ENCODE measurements around the gene EPPIN.

Gene EPPIN

DNA sequence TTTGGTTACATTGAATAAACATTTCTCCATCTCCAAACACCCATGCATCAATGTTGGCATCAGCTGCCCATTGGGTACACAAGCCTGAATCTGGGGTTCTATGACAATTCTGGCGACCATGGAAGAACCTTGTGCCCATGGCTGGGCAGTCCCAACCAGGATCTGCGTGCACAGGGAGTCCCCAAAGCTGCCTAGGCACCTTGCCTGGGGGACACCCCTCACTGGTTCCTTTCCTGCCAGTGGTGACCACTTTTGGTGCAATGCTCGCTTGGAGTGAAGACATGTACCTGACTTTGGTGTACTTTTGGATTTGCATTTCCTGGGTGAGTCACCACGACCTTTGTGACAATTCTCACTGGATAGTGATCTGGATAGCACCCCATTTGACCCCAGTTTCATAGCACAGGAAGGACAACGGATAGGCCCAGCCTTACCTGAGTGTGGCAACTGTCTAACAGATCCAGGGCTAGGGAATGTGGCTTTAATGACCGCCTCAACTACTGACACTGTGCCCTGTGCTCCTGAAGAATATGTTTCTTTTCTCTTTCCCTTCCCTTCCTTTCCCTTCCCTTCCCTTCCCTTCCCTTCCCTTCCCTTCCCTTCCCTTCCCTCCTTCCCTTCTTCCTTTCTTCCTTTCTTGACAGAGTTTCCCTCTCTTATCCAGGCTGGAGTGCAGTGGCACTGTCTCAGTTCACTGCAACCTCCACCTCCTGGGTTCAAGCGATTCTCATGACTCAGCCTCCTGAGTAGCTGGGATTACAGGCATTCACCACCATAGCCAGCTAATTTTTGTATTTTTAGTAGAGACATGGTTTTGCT lies 38.9 kb downstream of the EPPIN start:
- TF ChIP-seq, protein P1, sequence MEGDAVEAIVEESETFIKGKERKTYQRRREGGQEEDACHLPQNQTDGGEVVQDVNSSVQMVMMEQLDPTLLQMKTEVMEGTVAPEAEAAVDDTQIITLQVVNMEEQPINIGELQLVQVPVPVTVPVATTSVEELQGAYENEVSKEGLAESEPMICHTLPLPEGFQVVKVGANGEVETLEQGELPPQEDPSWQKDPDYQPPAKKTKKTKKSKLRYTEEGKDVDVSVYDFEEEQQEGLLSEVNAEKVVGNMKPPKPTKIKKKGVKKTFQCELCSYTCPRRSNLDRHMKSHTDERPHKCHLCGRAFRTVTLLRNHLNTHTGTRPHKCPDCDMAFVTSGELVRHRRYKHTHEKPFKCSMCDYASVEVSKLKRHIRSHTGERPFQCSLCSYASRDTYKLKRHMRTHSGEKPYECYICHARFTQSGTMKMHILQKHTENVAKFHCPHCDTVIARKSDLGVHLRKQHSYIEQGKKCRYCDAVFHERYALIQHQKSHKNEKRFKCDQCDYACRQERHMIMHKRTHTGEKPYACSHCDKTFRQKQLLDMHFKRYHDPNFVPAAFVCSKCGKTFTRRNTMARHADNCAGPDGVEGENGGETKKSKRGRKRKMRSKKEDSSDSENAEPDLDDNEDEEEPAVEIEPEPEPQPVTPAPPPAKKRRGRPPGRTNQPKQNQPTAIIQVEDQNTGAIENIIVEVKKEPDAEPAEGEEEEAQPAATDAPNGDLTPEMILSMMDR (IDR thresholded peaks at IDR 0.05), result no peak
- no peaks in the 10 kb centered on the region for H3K36me3 Mint-ChIP-seq (ENCODE audit: low read depth)
- H3K9me3 Mint-ChIP-seq, result no peaks in the 10 kb centered on the region
- H3K4me1 Mint-ChIP-seq, result peaks cover 22% of the 10 kb centered on the region
- H3K27me3 Mint-ChIP-seq (ENCODE audit: low read depth, poor library complexity), result peaks cover 14% of the 10 kb centered on the region
- DNase-seq, result no peak
- no peak overlapping the region for H3K27ac Mint-ChIP-seq
- H3K4me3 Mint-ChIP-seq, result no peak overlapping the region

DNA sequence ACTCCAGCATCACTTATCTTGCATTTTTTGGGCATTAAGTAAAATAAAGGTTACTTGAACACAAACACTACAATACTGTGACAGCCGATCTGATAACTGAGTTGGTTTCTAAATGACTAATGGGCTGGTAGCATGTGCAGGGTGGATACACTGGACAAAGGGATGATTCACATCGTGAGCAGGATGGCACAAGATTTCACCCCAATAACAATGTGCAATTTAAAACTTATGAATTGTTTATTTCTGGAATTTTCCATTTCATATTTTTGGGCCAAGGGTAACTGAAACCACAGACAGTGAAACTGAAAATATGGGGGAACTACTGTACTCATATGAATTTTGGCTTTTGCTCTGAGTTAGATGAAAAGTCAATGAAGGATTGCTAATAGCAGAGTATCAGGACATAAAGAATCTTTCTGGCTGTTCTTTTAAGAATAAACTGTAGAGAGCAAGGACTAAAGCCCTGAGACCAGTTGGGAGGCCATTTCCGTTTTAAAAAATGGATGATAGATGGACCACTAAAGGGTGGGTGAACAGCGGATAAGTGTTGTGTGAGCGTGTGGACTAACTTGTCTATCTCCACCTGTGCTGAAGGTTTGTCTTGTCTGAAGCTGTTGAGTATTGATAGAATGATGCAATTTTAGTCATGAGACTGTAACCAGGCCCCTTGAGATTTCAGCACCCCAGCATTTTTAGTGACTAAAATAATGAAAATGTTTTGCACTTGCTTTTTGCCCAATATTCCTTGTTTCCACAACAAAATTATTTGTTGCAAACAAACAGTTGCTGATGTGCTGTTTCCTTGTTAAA lies 40.0 kb downstream of the EPPIN start:
- DNase-seq, result no peak
- H3K9me3 Mint-ChIP-seq, result no peaks in the 10 kb centered on the region
- H3K4me3 Mint-ChIP-seq, result no peak overlapping the region
- TF ChIP-seq, protein P1 (IDR thresholded peaks at IDR 0.05), result no peak
- H3K27me3 Mint-ChIP-seq (ENCODE audit: low read depth, poor library complexity), result peaks cover 17% of the 10 kb centered on the region
- H3K4me1 Mint-ChIP-seq, result peaks cover 22% of the 10 kb centered on the region
- H3K36me3 Mint-ChIP-seq (ENCODE audit: low read depth), result no peaks in the 10 kb centered on the region
- no peak overlapping the region for H3K27ac Mint-ChIP-seq

DNA sequence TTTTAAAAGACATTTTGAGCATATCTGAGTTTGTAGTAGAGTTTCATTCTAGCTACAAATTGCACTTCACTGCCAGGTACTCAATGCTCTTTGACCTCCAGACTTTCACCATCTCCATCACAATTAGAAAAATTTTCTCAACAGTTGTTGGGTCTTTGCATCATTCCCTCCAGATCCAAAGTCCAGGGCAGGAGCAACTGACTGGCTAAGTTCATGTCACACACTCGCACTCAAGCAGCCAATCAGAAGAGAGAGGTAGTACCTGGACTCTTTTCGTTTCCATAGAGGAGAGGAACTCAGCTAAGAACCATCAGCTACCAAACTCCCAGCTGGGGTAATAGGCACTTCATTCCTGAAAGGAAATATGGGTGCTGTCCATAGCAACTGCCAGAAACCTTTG lies 40.8 kb downstream of the EPPIN start:
- Mint-ChIP-seq H3K9me3 (no peaks in the 10 kb centered on the region), H3K27me3 (ENCODE audit: low read depth, poor library complexity) (peaks cover 20% of the 10 kb centered on the region), H3K4me1 (peaks cover 22% of the 10 kb centered on the region), H3K27ac (no peak overlapping the region), H3K4me3 (no peak overlapping the region), H3K36me3 (ENCODE audit: low read depth) (no peaks in the 10 kb centered on the region)
- DNase-seq, result no peak
- TF ChIP-seq, protein P1 (IDR thresholded peaks at IDR 0.05), result no peak

DNA sequence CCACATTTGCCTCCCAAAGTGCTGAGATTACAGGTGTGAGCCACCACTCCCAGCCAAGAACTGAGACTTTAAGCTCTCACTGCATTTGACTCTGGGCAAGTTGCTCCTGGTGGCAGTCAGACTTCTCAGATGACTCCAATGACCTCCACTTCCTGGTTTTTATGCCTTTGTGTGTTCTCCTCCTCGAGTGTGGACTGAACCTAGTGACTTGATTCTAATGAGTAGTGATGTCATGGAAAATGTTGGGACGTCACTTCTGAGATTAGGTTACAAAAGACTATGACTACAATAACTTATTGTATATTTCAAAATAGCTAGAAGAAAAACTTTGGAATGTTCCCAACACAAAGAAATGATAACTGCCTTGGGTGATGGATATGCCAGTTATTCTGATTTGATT lies 43.8 kb downstream of the EPPIN start:
- Mint-ChIP-seq H3K4me3 (no peak overlapping the region), H3K27ac (no peak overlapping the region), H3K27me3 (ENCODE audit: low read depth, poor library complexity) (peaks cover 28% of the 10 kb centered on the region), H3K4me1 (no peaks in the 10 kb centered on the region), H3K36me3 (ENCODE audit: low read depth) (no peaks in the 10 kb centered on the region), H3K9me3 (no peaks in the 10 kb centered on the region)
- TF ChIP-seq, protein P1 (IDR thresholded peaks at IDR 0.05), result no peak
- no peak for DNase-seq

DNA sequence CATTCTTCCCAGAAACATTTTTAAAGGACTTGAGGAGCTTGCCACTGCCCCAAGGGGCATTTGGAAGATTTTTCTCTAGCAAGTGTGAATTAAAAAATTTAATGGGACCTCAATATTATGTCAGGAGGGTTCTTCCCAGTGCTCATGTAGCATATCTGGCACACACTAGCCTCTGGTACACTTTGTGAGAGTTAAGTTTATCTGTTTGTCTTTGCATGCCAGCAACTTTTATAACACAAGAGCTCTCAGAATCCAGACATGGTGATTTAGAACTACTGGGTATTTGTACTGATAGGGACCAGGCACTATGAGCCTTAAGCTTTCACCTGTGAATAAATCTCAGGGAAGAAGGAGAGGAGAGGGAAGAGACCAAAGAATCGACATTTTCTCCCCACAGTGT lies 44.6 kb downstream of the EPPIN start:
- Mint-ChIP-seq H3K27ac (no peak overlapping the region), H3K9me3 (no peaks in the 10 kb centered on the region), H3K4me3 (no peak overlapping the region), H3K4me1 (no peaks in the 10 kb centered on the region), H3K36me3 (ENCODE audit: low read depth) (no peaks in the 10 kb centered on the region), H3K27me3 (ENCODE audit: low read depth, poor library complexity) (peaks cover 28% of the 10 kb centered on the region)
- DNase-seq, result no peak
- TF ChIP-seq, protein P1 (IDR thresholded peaks at IDR 0.05), result no peak

Measured in nephron progenitor cell (in vitro differentiated cells).